ENCODE results near the gene MBD3L2.
"Not testable (repeated sequence)": the region's sequence is repeated elsewhere in the genome, so short reads cannot be mapped to it uniquely, and the experiment has no call there.

Gene MBD3L2

GRCh38 chr19:7059977-7060376 is 10.9 kb downstream of the MBD3L2 start:
- not testable (repeated sequence) for DNase-seq (ENCODE audit: low read depth, low spot score)

- DNase-seq (ENCODE audit: low read depth, low spot score) = no peak
These were observed 14.2 kb downstream of the MBD3L2 start for GRCh38 chr19:7063339-7063738.

GRCh38 chr19:7063764-7064418 is 14.8 kb downstream of the MBD3L2 start:
- DNase-seq (ENCODE audit: low read depth, low spot score) = no peak

- DNase-seq (ENCODE audit: low read depth, low spot score) = peak; percentile 56
These were observed 18.0 kb downstream of the MBD3L2 start for GRCh38 chr19:7067122-7067521.

- DNase-seq (ENCODE audit: low read depth, low spot score) = no peak
These were observed 18.6 kb downstream of the MBD3L2 start for GRCh38 chr19:7067716-7068115.

- DNase-seq (ENCODE audit: low read depth, low spot score) = no peak
These were observed 19.5 kb downstream of the MBD3L2 start for GRCh38 chr19:7068599-7068998.

GRCh38 chr19:7069042-7069903 is 20.2 kb downstream of the MBD3L2 start, which contains the start of gene ZNF557:
TSS of gene ZNF557 (plus strand) at chr19:7069703. CDS start at chr19:7075075, 5,372 bp downstream.
- DNase-seq (ENCODE audit: low read depth, low spot score) = peak; percentile 96

- no peak for DNase-seq (ENCODE audit: low read depth, low spot score)
These were observed 20.7 kb downstream of the MBD3L2 start for GRCh38 chr19:7069904-7070226.

- no peak for DNase-seq (ENCODE audit: low read depth, low spot score)
These were observed 23.4 kb downstream of the MBD3L2 start for GRCh38 chr19:7072541-7072940.

GRCh38 chr19:7074705-7075282 is 25.7 kb downstream of the MBD3L2 start:
- no peak for DNase-seq (ENCODE audit: low read depth, low spot score)

GRCh38 chr19:7076151-7076550 is 27.0 kb downstream of the MBD3L2 start:
- DNase-seq (ENCODE audit: low read depth, low spot score) = no peak

GRCh38 chr19:7078008-7078407 is 28.9 kb downstream of the MBD3L2 start:
- no peak for DNase-seq (ENCODE audit: low read depth, low spot score)

- DNase-seq (ENCODE audit: low read depth, low spot score) = no peak
These were observed 34.2 kb downstream of the MBD3L2 start for GRCh38 chr19:7083076-7083956.

- no peak for DNase-seq (ENCODE audit: low read depth, low spot score)
These were observed 39.9 kb downstream of the MBD3L2 start for GRCh38 chr19:7088999-7089398.

GRCh38 chr19:7098096-7098495 is 49.0 kb downstream of the MBD3L2 start:
- DNase-seq (ENCODE audit: low read depth, low spot score) = no peak

- DNase-seq (ENCODE audit: low read depth, low spot score) = peak; percentile 96
These were observed 49.8 kb downstream of the MBD3L2 start for GRCh38 chr19:7098701-7099596.

- DNase-seq (ENCODE audit: low read depth, low spot score) = peak; percentile 86
These were observed 50.4 kb downstream of the MBD3L2 start for GRCh38 chr19:7099597-7099921.

All from ELF-1 (cell line).